HepG2 (cell line): ENCODE results near the gene FGFBP1. TPM values are rescaled to one million over a fixed set of nuclear protein-coding genes. Genes with fewer than 3 reads are reported as not detected.

Experiments
- ATAC-seq: fragments of 200-7000 bp; cut with Tn5 transposase; 3 replicates; pipeline ENCODE4 v1.9.1; 2020; ENCODE audit warnings: mild to moderate bottlenecking, moderate library complexity
- BruUV-seq: library from RNA; stranded (reverse); fragments of 400-500 nt; replicated peaks from 2 replicates; lab custom pipeline; 2021; lab: Mats Ljungman, UMichigan
- CTCF ChIA-PET: fragments of 300-600 bp; formaldehyde crosslinking; extraction: SDS; loops from one replicate; lab custom pipeline; 2021; ENCODE audit warnings: low total read pairs, inconsistent platforms, low intra/inter-chr PET ratio; lab: Yijun Ruan, JAX
- POLR2A ChIA-PET: fragments of 350-600 bp; sonication (Branson Sonifier 250); formaldehyde crosslinking; loops from one replicate; lab custom pipeline; 2020; ENCODE audit warnings: antibody characterized with exemption, inconsistent platforms; lab: Yijun Ruan, JAX
- DNase-seq: peaks from one replicate; pipeline ENCODE4 v3.0.0-alpha.2; 2015; ENCODE audit warnings: low spot score
- FAIRE-seq: peaks from 3 replicates; lab custom pipeline; 2011; peaks lifted over from hg19 to GRCh38; lab: Jason Lieb, UNC
- H2AFZ ChIP-seq: one replicate; pipeline ENCODE4 v1.6.1; 2011; ENCODE audit warnings: low read length, inconsistent platforms
- H3K27ac ChIP-seq: fragments of 300-600 bp; 3 replicates; pipeline ENCODE4 v1.8.0; 2011; ENCODE audit warnings: mixed run types, mild to moderate bottlenecking, mixed read lengths, low read length, inconsistent platforms; ENCODE audit not compliant: insufficient read depth; ENCODE audit errors: extremely low read length
- H3K27me3 ChIP-seq, 2 experiments: fragments of 200-600 bp in 1 of 2; 2 replicates in 1 of 2; 3 replicates in 1 of 2; pipeline versions ENCODE4 v1.6.0 to v1.8.0; 2011; ENCODE audit warnings: low read length in 2 of 2, mild to moderate bottlenecking in 2 of 2, moderate library complexity in 2 of 2, inconsistent platforms in 1 of 2; ENCODE audit not compliant: insufficient read depth in 2 of 2, control insufficient read depth in 1 of 2
- H3K36me3 ChIP-seq, 2 experiments: fragments of 200-600 bp in 1 of 2; replicated peaks in 1 of 2; 2 replicates in 1 of 2; 3 replicates in 1 of 2; pipeline versions ENCODE4 v1.5.1 to v1.8.0; 2011; ENCODE audit warnings: low read length in 2 of 2, inconsistent platforms in 1 of 2; ENCODE audit not compliant: insufficient read depth in 2 of 2, control insufficient read depth in 1 of 2
- H3K4me1 ChIP-seq: 2 replicates; pipeline ENCODE4 v1.5.1; 2012; ENCODE audit warnings: low read length, inconsistent platforms; ENCODE audit not compliant: insufficient read depth
- H3K4me2 ChIP-seq: 2 replicates; pipeline ENCODE4 v1.6.0; 2011; ENCODE audit warnings: low read depth, low read length, inconsistent platforms
- H3K4me3 ChIP-seq, 3 experiments: fragments of 200-600 bp in 1 of 3; sonication (generic), shearing (Covaris generic) in 1 of 3; replicated peaks in 1 of 3; 2 replicates each; pipeline ENCODE4 v1.5.1; 2011 to 2016; ENCODE audit warnings: low read length in 3 of 3, inconsistent platforms in 2 of 3, low read depth in 2 of 3, mild to moderate bottlenecking in 2 of 3, control low read depth in 1 of 3, mixed read lengths in 1 of 3; ENCODE audit not compliant: insufficient read depth in 1 of 3
- H3K79me2 ChIP-seq: one replicate; pipeline ENCODE4 v1.6.1; 2011; ENCODE audit warnings: low read length, inconsistent platforms; ENCODE audit not compliant: insufficient read depth
- H3K9ac ChIP-seq: 2 replicates; pipeline ENCODE4 v1.6.0; 2011; ENCODE audit warnings: mild to moderate bottlenecking, low read depth, low read length, inconsistent platforms; ENCODE audit not compliant: insufficient read depth
- H3K9me3 ChIP-seq: 2 replicates; pipeline ENCODE4 v1.5.1; 2012; ENCODE audit warnings: mild to moderate bottlenecking, low read length
- H4K20me1 ChIP-seq: 2 replicates; pipeline ENCODE4 v1.6.0; 2011; ENCODE audit warnings: inconsistent platforms, mild to moderate bottlenecking, low read length, moderate library complexity; ENCODE audit not compliant: insufficient read depth
- HNF4G ChIP-seq, 2 experiments: sonication (generic) in 1 of 2; formaldehyde crosslinking in 1 of 2; IDR thresholded peaks; 2 replicates each; pipeline versions ENCODE4 v1.4.0 to v1.6.1; 2011 to 2020; ENCODE audit warnings: borderline replicate concordance in 2 of 2, low read depth in 2 of 2, mild to moderate bottlenecking in 2 of 2, low read length in 1 of 2, missing genetic modification reagents in 1 of 2, moderate library complexity in 1 of 2
- KDM5A ChIP-seq: fragments of 200-600 bp; sonication (generic); IDR thresholded peaks from 2 replicates; pipeline ENCODE4 v1.7.0; 2018; ENCODE audit warnings: antibody characterized with exemption, mild to moderate bottlenecking, low read length, borderline replicate concordance
- MYC ChIP-seq: sonication (generic); formaldehyde crosslinking; IDR thresholded peaks from 2 replicates; pipeline ENCODE4 v1.9.0; 2021; ENCODE audit warnings: missing genetic modification reagents, borderline replicate concordance
- RAD21 ChIP-seq: fragments of 450-650 bp; formaldehyde crosslinking; IDR thresholded peaks from 2 replicates; pipeline ENCODE4 v1.5.0; 2020; ENCODE audit warnings: mild to moderate bottlenecking
- REST ChIP-seq, 2 experiments: IDR thresholded peaks; 2 replicates each; pipeline ENCODE4 v1.6.1; 2011 to 2012; ENCODE audit warnings: low read length in 2 of 2, borderline replicate concordance in 1 of 2, low read depth in 1 of 2, mild to moderate bottlenecking in 1 of 2, moderate library complexity in 1 of 2
- U2AF2 ChIP-seq: fragments of 200-400 bp; formaldehyde crosslinking; IDR thresholded peaks from 2 replicates; pipeline ENCODE4 v1.6.1; 2017; ENCODE audit warnings: low read depth, mild to moderate bottlenecking, low read length
- ZNF180 ChIP-seq: sonication (generic); formaldehyde crosslinking; IDR thresholded peaks from 2 replicates; pipeline ENCODE4 v1.4.0; 2020; ENCODE audit warnings: low read depth, missing genetic modification reagents, borderline replicate concordance
- ZNF790 ChIP-seq: sonication (generic); formaldehyde crosslinking; IDR thresholded peaks from 2 replicates; pipeline ENCODE4 v1.8.0; 2022; ENCODE audit warnings: missing genetic modification reagents, mild to moderate bottlenecking, borderline replicate concordance
- WGBS: methylation state at CpG from one replicate; pipeline ENCODE4 v1.1.6; 2017; ENCODE audit warnings: low lambda C conversion rate; 5-methylcytosine and 5-hydroxymethylcytosine counted together
- in situ Hi-C: cut with HindIII; loops from 2 replicates; pipeline ENCODE4 v1.10.0; 2017; ENCODE audit warnings: low pct_unique_long_range_greater_than_20kb; ENCODE audit not compliant: extremely low pct_ligation_motif_present
- intact Hi-C: fragments of 100-400 bp; cut with micrococcal nuclease; formaldehyde crosslinking; loops from one replicate; pipeline ENCODE4 v1.10.0; 2022; ENCODE audit not compliant: unreplicated experiment
- polyA plus RNA-seq, 8 experiments: library from polyadenylated mRNA; depleted of rRNA in 3 of 8; stranded (reverse) in 7 of 8; unstranded in 1 of 8; fragments of >200 nt; fragmentation: Illumina TruSeq in 4 of 8; extraction: Trizol in 4 of 8; gene quantifications; 2 replicates each; pipeline versions ENCODE4 v1.2.1 to v1.2.3, GENCODE V29; 2011 to 2016; ENCODE audit warnings: low read depth in 4 of 8, missing spikeins in 1 of 8, mixed read lengths in 1 of 8; ENCODE audit not compliant: insufficient read depth in 1 of 8
- total RNA-seq, 5 experiments: library from RNA; depleted of rRNA; stranded (reverse); fragments of >200 nt; fragmentation: Illumina TruSeq; extraction: Trizol; gene quantifications; 2 replicates each; pipeline ENCODE4 v1.2.3, GENCODE V29; 2016; ENCODE audit warnings: low read depth in 1 of 5

The FGFBP1 gene
- total and polyA plus RNA-seq, 2 of the 13 experiments (the other 11 are each of a cell fraction or from before 2014, with no cell fraction given): not detected

DNA sequence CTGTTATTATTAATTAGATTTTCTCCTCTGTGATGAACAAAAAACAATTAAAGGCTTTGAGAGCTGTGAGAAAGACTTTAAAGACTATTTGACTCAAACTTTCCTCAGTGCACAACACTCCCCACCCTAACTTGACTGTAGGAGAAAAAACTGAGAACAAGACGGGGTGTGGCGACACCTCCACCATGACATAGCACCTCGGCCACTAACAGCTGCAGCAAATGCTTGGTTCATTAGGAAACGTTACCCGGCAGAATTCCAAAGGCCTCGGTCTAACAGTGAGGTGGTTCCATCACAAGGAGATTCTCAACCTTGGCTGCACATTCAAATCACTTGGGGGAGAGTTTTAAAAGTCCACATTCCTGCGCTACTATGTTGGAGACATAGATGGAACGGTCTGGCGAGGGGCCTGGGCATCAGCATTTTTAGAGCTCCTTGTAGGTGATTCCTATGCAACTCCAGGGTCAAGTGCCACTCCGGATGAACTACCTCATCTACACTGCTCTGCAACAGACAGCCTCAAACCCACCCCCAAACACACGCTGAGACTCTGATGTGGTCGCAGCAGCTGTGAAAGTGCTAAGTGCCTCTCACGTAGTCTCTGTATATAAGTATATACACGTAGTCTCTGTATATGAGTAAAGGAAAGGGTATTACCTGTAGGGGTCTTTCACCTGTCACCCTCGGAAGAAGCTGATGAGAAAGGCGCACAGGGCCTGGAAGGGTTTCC lies 23.4 kb upstream of the FGFBP1 start (continued):
- TF ChIP-seq REST (IDR thresholded peaks at IDR 0.05; ENCODE audit: borderline replicate concordance in 1 of 2, low read depth in 1 of 2, low read length in 2 of 2) (no peak), RAD21 (CRISPR knock-in tag) (no peak), HNF4G (IDR thresholded peaks at IDR 0.05; ENCODE audit: borderline replicate concordance, low read depth, low read length) (no peak), HNF4G (CRISPR knock-in tag; IDR thresholded peaks at IDR 0.05; ENCODE audit: borderline replicate concordance, low read depth) (no peak), ZNF790 (CRISPR knock-in tag) (no peak), MYC (CRISPR knock-in tag) (no peak), ZNF180 (CRISPR knock-in tag) (no peak)

- in situ Hi-C loops: loop anchor here (5.0 kb wide), 2 partner anchors 76 to 151 kb away; no protein-coding TSS in a partner anchor
- H3K36me3 ChIP-seq: no peaks in the 10 kb centered on the region
- intact Hi-C loops: no loop called here
- no peaks in the 10 kb centered on the region for H4K20me1 ChIP-seq
- no peak overlapping the region for H3K27ac ChIP-seq
- BruUV-seq: no TSS peak
- peaks cover 0 to 18% of the 10 kb centered on the region in 2 experiments; a peak in 2 of 5 replicates for H3K27me3 ChIP-seq
- H3K4me1 ChIP-seq: peaks cover 12% of the 10 kb centered on the region; the same call in 1 of the 2 replicates
- no peak for FAIRE-seq
- no peak overlapping the region for H3K9ac ChIP-seq
- POLR2A ChIA-PET: no interaction called here
- 30% methylated on average over 2 of the region's 2 CpGs for WGBS
- CTCF ChIA-PET: no interaction called here
- no peaks in the 10 kb centered on the region for H3K79me2 ChIP-seq
- TF ChIP-seq KDM5A: no peak
- no peak for TF ChIP-seq U2AF2
- no peak overlapping the region for H3K4me3 ChIP-seq
- no peak for ATAC-seq
- no peak overlapping the region for H3K4me2 ChIP-seq
- no peaks in the 10 kb centered on the region for H3K9me3 ChIP-seq
- H2AFZ ChIP-seq: no peak overlapping the region
- no peak for DNase-seq
Measured at GRCh38 chr4:15958562-15958961, 20.0 kb upstream of the FGFBP1 start.
